ENCODE results near the gene METTL1.

- TF ChIP-seq CTCF (conservative IDR thresholded peaks at IDR 0.05) = no peak
- TF ChIP-seq EZH2 (IDR thresholded peaks at IDR 0.05; ENCODE audit: low read depth) = no peak
Measured at GRCh38 chr12:57755454-57756372, 16.2 kb downstream of the METTL1 start.

Measured in PC-9 (cell line).